GM11168 (cell line): Measurements from ENCODE around the gene LLPH.

Experiments used
- in situ Hi-C: fragments of 300-500 bp; cut with MboI; formaldehyde crosslinking; loops from one replicate; pipeline ENCODE4 v1.12.0; 2022; ENCODE audit warnings: low sequenced_read_pairs; ENCODE audit not compliant: unreplicated experiment

Gene LLPH

GRCh38 chr12:66108386-66108785 is 22.2 kb downstream of the LLPH start:
- in situ Hi-C loops: loop anchor here (10.0 to 25.0 kb wide), 2 partner anchors 504 to 796 kb away; no protein-coding TSS in a partner anchor

- in situ Hi-C loops: loop anchor here (10.0 to 25.0 kb wide), 2 partner anchors 503 to 795 kb away; no protein-coding TSS in a partner anchor
Observed at GRCh38 chr12:66107451-66107915, 23.1 kb downstream of the LLPH start.

GRCh38 chr12:66103016-66103913 is 27.3 kb downstream of the LLPH start:
- in situ Hi-C loops: loop anchor here (10.0 to 25.0 kb wide), 2 partner anchors 498 to 791 kb away; no protein-coding TSS in a partner anchor

- in situ Hi-C loops: no loop called here
Observed at GRCh38 chr12:66092559-66093269, 37.8 kb downstream of the LLPH start.

GRCh38 chr12:66090157-66090556 is 40.4 kb downstream of the LLPH start:
- in situ Hi-C loops: no loop called here

- in situ Hi-C loops: no loop called here
Observed at GRCh38 chr12:66087365-66087943, 43.1 kb downstream of the LLPH start.

GRCh38 chr12:66085998-66086397 is 44.6 kb downstream of the LLPH start:
- in situ Hi-C loops: no loop called here

GRCh38 chr12:66085213-66085612 is 45.3 kb downstream of the LLPH start:
- in situ Hi-C loops: no loop called here

- in situ Hi-C loops: no loop called here
Observed at GRCh38 chr12:66083766-66084165, 46.8 kb downstream of the LLPH start.

- in situ Hi-C loops: no loop called here
Observed at GRCh38 chr12:66082744-66083143, 47.8 kb downstream of the LLPH start.

GRCh38 chr12:66080791-66081190 is 49.8 kb downstream of the LLPH start:
- in situ Hi-C loops: no loop called here

- in situ Hi-C loops: no loop called here
Observed at GRCh38 chr12:66077542-66077941, 53.0 kb downstream of the LLPH start.

GRCh38 chr12:66074561-66074960 is 56.0 kb downstream of the LLPH start:
- in situ Hi-C loops: no loop called here

GRCh38 chr12:66072566-66072965 is 58.0 kb downstream of the LLPH start:
- in situ Hi-C loops: no loop called here

GRCh38 chr12:66072135-66072534 is 58.4 kb downstream of the LLPH start:
- in situ Hi-C loops: no loop called here

GRCh38 chr12:66071549-66071948 is 59.0 kb downstream of the LLPH start:
- in situ Hi-C loops: no loop called here

- in situ Hi-C loops: no loop called here
Observed at GRCh38 chr12:66070378-66071120, 60.0 kb downstream of the LLPH start.

GRCh38 chr12:66066929-66067523 is 63.5 kb downstream of the LLPH start:
- in situ Hi-C loops: no loop called here
